ENCODE measurements around the gene EPB41L3.

Gene EPB41L3

GRCh38 chr18:5415031-5415430, 128.8 kb downstream of the EPB41L3 start:
- DNase-seq (ENCODE audit: low read depth in 3 of 3): no peak

GRCh38 chr18:5414546-5414945, 129.3 kb downstream of the EPB41L3 start:
- no peak for DNase-seq (ENCODE audit: low read depth in 3 of 3)

- DNase-seq (ENCODE audit: low read depth in 3 of 3): no peak
Measured at GRCh38 chr18:5413447-5413846, 130.3 kb downstream of the EPB41L3 start.

GRCh38 chr18:5410582-5410981, 133.2 kb downstream of the EPB41L3 start:
- DNase-seq (ENCODE audit: low read depth in 3 of 3): no peak

GRCh38 chr18:5398269-5398668, 145.5 kb downstream of the EPB41L3 start:
- no peak for DNase-seq (ENCODE audit: low read depth in 3 of 3)

- no peak for DNase-seq (ENCODE audit: low read depth in 3 of 3)
Measured at GRCh38 chr18:5397102-5397501, 146.7 kb downstream of the EPB41L3 start.

- no peak for DNase-seq (ENCODE audit: low read depth in 3 of 3)
Measured at GRCh38 chr18:5395860-5396448, 147.8 kb downstream of the EPB41L3 start.

GRCh38 chr18:5393779-5394178, 150.0 kb downstream of the EPB41L3 start:
- DNase-seq (ENCODE audit: low read depth in 3 of 3): no peak

- DNase-seq (ENCODE audit: low read depth in 3 of 3): no peak
Measured at GRCh38 chr18:5391409-5391808, 152.4 kb downstream of the EPB41L3 start.

GRCh38 chr18:5389356-5389755, 154.4 kb downstream of the EPB41L3 start:
- no peak for DNase-seq (ENCODE audit: low read depth in 3 of 3)

- no peak for DNase-seq (ENCODE audit: low read depth in 3 of 3)
Measured at GRCh38 chr18:5388896-5389295, 154.9 kb downstream of the EPB41L3 start.

GRCh38 chr18:5380586-5380985, 163.2 kb downstream of the EPB41L3 start:
- no peak for DNase-seq (ENCODE audit: low read depth in 3 of 3)

GRCh38 chr18:5376986-5377385, 166.8 kb downstream of the EPB41L3 start:
- DNase-seq (ENCODE audit: low read depth in 3 of 3): no peak

GRCh38 chr18:5370332-5370731, 173.5 kb downstream of the EPB41L3 start:
- DNase-seq (ENCODE audit: low read depth in 3 of 3): no peak

- no peak for DNase-seq (ENCODE audit: low read depth in 3 of 3)
Measured at GRCh38 chr18:5369513-5369912, 174.3 kb downstream of the EPB41L3 start.

- no peak for DNase-seq (ENCODE audit: low read depth in 3 of 3)
Measured at GRCh38 chr18:5365443-5365842, 178.4 kb downstream of the EPB41L3 start.

- no peak for DNase-seq (ENCODE audit: low read depth in 3 of 3)
Measured at GRCh38 chr18:5350636-5351035, 193.2 kb downstream of the EPB41L3 start.
